PC-3 (cell line): ENCODE measurements around the gene GFPT2.

Experiments
- EZH2 ChIP-seq: fragments of 300-600 bp; sonication (generic); IDR thresholded peaks from one replicate; pipeline ENCODE4 v1.6.1; 2017; ENCODE audit warnings: antibody characterized with exemption, mild to moderate bottlenecking, low read length; ENCODE audit not compliant: unreplicated experiment
- EZH2phosphoT487 ChIP-seq: fragments of 300-600 bp; sonication (generic); IDR thresholded peaks from 2 replicates; pipeline ENCODE4 v1.6.1; 2018; ENCODE audit warnings: mild to moderate bottlenecking, antibody characterized with exemption, low read length, borderline replicate concordance
- TF ChIP-seq, protein P1 (sequence below): fragments of 300-600 bp; sonication (generic); conservative IDR thresholded peaks from 2 replicates; pipeline ENCODE4 v1.5.1; 2017; ENCODE audit warnings: antibody characterized with exemption, low read depth, mild to moderate bottlenecking, low read length

DNA sequence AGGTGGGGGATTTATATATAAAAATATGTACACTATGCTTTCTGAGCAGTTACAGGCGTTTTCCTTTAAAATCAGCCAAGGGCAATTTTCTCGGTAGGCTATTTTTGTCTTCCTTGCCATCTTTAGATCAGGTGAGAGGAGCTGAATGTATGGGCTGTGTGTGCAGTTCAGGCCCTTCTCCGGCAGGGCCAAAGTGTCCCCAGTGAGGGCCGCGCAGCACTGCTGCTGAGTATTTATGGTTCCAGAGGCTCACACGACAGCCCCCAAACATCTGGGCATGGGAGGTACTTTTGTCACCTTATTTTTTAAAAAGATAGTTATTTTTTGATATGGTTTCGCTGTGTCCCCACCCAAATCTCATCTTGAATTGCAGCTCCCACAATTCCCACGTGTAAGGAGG, 11.5 kb downstream of the GFPT2 start:
- TF ChIP-seq, protein P1, sequence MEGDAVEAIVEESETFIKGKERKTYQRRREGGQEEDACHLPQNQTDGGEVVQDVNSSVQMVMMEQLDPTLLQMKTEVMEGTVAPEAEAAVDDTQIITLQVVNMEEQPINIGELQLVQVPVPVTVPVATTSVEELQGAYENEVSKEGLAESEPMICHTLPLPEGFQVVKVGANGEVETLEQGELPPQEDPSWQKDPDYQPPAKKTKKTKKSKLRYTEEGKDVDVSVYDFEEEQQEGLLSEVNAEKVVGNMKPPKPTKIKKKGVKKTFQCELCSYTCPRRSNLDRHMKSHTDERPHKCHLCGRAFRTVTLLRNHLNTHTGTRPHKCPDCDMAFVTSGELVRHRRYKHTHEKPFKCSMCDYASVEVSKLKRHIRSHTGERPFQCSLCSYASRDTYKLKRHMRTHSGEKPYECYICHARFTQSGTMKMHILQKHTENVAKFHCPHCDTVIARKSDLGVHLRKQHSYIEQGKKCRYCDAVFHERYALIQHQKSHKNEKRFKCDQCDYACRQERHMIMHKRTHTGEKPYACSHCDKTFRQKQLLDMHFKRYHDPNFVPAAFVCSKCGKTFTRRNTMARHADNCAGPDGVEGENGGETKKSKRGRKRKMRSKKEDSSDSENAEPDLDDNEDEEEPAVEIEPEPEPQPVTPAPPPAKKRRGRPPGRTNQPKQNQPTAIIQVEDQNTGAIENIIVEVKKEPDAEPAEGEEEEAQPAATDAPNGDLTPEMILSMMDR: no peak
- no peak for TF ChIP-seq EZH2phosphoT487
- TF ChIP-seq EZH2: no peak
